Muscle layer of duodenum (tissue), 2 donors: Measurements from ENCODE around the gene ADAMTS13.

Experiments
- H3K27ac ChIP-seq: one replicate; pipeline ENCODE4 v1.7.0; 2013; ENCODE audit warnings: mild to moderate bottlenecking, low read length
- H3K27me3 ChIP-seq: one replicate; pipeline ENCODE4 v1.7.0; 2013; ENCODE audit warnings: low read depth, mild to moderate bottlenecking, control low read depth, low read length
- H3K36me3 ChIP-seq, 2 donors: one replicate each; pipeline ENCODE4 v1.7.0; 2013; ENCODE audit warnings: low read length in 2 of 2, control low read depth in 1 of 2, mild to moderate bottlenecking in 1 of 2; ENCODE audit not compliant: insufficient read depth in 2 of 2, control insufficient read depth in 1 of 2
- H3K4me1 ChIP-seq, 2 donors: one replicate each; pipeline ENCODE4 v1.7.0; 2013; ENCODE audit warnings: low read length in 2 of 2, mild to moderate bottlenecking in 2 of 2, control low read depth in 1 of 2, moderate library complexity in 1 of 2; ENCODE audit not compliant: insufficient read depth in 2 of 2, control insufficient read depth in 1 of 2
- H3K4me3 ChIP-seq, 2 donors: one replicate each; pipeline ENCODE4 v1.7.0; 2013; ENCODE audit warnings: low read length in 2 of 2, low read depth in 1 of 2, mild to moderate bottlenecking in 1 of 2
- H3K9me3 ChIP-seq, 2 donors: one replicate each; pipeline ENCODE4 v1.7.0; 2013; ENCODE audit warnings: low read length in 2 of 2, control low read depth in 1 of 2, mild to moderate bottlenecking in 1 of 2; ENCODE audit not compliant: control insufficient read depth in 1 of 2
- donor health status: healthy.

Gene ADAMTS13

DNA sequence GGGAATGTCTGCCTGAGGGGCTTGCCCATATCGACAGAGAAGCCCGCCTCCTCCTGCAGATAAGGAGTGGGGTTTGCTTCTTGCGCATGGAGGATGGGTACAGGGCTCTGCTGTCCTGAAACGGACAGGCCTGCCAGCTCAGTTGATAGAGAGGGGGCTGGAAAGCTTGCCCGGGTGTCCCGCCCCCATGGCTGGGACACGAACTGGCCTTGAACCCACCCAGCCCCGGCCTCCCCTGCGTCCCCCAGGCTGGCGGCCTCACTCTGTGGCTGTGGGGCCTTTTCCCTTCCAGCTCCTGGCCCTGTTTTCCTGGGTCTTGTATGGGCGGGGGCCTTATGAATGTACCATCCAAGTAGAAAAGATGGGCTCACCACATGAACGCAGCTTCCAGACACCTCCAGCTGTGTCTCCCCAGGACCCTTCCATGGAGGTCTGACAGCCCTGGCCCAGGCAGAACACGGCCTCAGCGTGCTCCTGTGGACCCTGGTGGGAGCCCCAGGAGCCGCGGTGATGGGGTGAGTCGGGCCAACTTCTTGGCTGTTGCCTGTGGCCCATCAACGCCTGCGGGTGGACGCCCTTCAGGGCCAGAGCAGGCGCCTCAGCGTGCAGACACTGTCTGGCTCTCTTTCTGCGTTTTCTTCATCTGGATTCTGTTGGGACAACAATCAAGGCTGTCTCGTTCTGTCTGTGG is 72.6 kb downstream of the ADAMTS13 start:
- no peak overlapping the region for H3K4me3 ChIP-seq
- no peak overlapping the region for H3K27ac ChIP-seq
- peaks cover 0 to 13% of the 10 kb centered on the region in 2 donors for H3K4me1 ChIP-seq
- H3K9me3 ChIP-seq, result no peaks in the 10 kb centered on the region
- H3K36me3 ChIP-seq, result no peaks in the 10 kb centered on the region
- no peaks in the 10 kb centered on the region for H3K27me3 ChIP-seq

DNA sequence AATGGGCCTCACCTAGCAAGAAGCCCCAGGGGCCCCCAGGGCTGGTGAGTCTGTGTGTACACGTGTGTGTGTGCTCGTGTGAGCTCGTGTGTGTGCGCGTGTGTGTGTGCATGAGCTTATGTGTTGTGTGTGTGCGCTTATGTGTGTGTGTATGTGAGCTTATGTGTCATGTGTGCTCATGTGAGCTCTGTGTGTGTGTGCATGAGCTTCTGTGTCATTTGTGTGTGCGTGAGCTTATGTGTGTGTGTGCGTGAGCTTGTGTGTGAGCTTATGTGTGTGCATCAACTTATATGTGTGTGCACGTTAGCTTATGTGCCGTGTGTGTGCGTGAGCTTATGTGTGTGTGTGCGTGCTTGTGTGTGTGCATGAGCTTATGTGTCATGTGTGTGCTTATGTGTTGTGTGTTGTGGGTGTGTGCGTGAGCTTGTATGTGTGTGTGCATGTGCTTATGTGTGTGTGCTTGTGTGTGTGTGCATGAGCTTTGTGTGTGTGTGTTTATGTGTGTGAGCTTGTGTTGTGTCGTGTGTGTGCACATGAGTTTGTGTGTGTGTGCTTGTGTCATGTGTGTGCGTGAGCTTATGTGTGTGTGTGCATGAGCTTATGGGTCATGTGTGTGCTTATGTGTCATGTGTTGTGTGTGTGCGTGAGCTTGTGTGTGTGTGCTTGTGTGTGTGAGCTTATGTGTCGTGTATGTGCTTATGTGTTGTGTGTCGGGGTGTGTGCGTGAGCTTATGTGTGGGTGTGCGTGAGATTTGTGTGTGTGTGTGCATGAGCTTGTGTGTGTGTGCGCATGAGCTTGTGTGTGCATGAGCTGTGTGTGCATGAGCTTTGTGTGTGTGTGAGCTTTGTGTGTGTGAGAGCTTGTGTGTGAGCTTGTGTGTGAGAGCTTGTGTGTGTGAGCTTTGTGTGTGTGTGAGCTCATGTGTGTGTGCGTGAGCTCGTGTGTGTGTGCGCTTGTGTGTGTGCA is 73.4 kb downstream of the ADAMTS13 start:
- H3K36me3 ChIP-seq, result no peaks in the 10 kb centered on the region
- no peak overlapping the region for H3K4me3 ChIP-seq
- no peaks in the 10 kb centered on the region for H3K9me3 ChIP-seq
- H3K27ac ChIP-seq, result no peak overlapping the region
- peaks cover 0 to 13% of the 10 kb centered on the region in 2 donors for H3K4me1 ChIP-seq
- no peaks in the 10 kb centered on the region for H3K27me3 ChIP-seq

DNA sequence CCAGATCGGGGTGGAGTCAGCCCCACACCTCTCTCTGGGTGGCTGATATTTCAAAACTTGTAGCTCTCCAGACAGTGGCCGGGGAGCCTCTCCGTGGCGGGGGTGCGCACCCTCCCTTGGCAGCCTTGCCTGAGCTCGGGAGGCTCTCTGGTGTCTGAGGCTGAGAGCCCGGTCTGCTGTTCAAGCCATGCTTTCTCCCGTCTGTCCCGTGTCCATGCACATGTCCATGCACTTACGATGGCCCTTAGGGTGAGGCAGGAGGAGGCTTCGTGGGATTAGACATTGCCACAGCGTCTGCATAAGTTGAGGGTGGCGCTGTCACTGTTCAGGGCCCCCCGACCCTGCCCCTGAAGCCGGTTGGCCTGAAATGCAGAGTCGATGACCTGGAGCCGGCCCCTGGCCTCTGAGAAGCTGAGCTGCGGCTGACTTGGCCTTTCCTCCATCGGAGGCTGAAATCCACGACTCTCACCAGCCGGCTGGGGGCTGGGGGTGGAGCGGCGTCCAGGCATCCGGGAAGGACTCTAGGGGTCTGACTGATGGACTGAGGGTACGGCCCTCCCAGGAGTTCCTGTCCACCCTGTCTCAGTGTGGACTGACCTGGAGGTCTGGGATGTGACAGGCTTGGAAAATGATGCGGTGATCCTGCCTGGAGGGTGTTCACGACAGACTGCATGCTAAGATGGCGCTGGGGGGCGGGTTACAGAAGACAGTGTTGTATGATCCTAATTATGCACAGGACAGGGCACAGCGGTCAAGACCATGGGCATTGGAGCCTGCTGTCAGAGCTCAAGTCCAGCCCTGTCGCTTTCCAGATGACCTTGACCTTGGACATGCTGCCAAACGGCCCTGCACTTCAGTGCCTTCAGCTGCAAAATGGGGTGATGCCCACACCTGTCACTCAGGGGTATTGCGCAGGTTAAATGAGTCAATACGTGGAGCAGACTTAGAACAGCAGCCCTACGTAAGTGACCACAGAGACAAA is 75.0 kb downstream of the ADAMTS13 start:
- no peaks in the 10 kb centered on the region for H3K36me3 ChIP-seq
- no peaks in the 10 kb centered on the region for H3K27me3 ChIP-seq
- H3K4me3 ChIP-seq, result no peak overlapping the region
- H3K9me3 ChIP-seq, result peaks cover 0 to 9% of the 10 kb centered on the region in 2 donors
- no peak overlapping the region for H3K27ac ChIP-seq
- H3K4me1 ChIP-seq, result peaks cover 0 to 8% of the 10 kb centered on the region in 2 donors

DNA sequence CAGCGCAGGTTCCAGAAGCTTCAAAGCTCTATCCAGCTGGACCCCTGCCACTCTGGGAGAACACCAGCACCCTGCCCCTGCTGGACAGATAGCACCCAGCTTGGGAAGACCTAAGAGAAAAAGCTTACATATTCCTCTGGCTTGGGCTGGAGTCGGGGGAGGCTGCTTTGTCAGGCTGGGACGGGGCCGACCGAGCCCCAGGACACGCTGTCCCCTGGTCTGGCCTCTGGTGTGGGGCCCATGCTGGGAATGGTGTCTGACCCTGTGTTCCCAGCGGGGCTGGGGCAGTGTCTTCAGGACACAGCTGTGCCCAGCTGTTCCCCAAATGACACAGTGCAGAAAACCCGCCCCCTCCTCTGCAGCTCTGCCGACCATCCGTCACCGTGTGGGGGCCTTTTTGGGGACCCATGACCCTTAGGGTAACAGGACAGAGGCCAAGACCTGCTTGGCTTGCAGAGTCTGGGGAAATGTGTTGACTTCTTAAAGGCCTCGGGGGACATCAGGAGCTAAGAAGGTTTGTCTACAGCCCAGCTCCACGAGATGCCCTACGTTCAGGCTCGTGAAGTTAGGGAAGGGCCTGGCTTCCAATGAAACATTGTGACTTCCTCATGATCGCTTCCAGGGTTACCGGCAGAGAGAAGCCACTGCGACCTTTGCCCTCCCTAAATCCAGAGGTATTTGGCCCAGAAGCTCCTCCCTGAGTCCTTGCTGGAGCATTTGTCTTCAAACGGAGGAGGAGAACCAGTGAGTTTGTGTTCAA is 77.1 kb downstream of the ADAMTS13 start:
- H3K4me3 ChIP-seq, result no peak overlapping the region
- H3K4me1 ChIP-seq, result peaks cover 0 to 4% of the 10 kb centered on the region in 2 donors
- no peaks in the 10 kb centered on the region for H3K36me3 ChIP-seq
- no peaks in the 10 kb centered on the region for H3K27me3 ChIP-seq
- H3K27ac ChIP-seq, result no peak overlapping the region
- peaks cover 0 to 13% of the 10 kb centered on the region in 2 donors for H3K9me3 ChIP-seq

- Histone ChIP-seq H3K9me3 (peaks cover 0 to 13% of the 10 kb centered on the region in 2 donors), H3K27ac (no peak overlapping the region), H3K4me3 (no peak overlapping the region), H3K36me3 (no peaks in the 10 kb centered on the region), H3K4me1 (peaks cover 0 to 4% of the 10 kb centered on the region in 2 donors), H3K27me3 (no peaks in the 10 kb centered on the region)
These were observed 77.7 kb downstream of the ADAMTS13 start for GRCh38 chr9:133499892-133500270.

DNA sequence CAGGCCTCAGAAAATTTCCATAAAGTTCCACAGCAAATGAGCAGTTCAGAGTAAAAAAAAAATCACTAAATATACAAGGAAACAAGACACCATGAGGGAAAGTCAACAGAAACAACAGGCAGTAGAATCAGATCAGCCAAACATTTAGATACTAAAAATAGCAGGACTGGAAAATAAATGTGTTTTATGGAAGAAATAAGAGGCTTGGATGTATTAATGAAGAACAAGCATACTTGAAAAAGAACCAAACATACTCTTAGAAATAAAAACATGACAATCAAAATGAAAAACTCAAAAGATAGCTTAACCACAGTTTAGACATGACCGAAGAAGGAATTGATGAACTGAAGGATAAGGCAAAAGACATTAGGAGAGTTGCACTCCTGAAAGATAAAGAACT is 79.9 kb downstream of the ADAMTS13 start:
- no peaks in the 10 kb centered on the region for H3K36me3 ChIP-seq
- H3K4me3 ChIP-seq, result no peak overlapping the region
- no peaks in the 10 kb centered on the region for H3K27me3 ChIP-seq
- H3K9me3 ChIP-seq, result peaks cover 0 to 13% of the 10 kb centered on the region in 2 donors
- no peak overlapping the region for H3K27ac ChIP-seq
- H3K4me1 ChIP-seq, result peaks cover 0 to 12% of the 10 kb centered on the region in 2 donors

- Histone ChIP-seq H3K4me3 (no peak overlapping the region), H3K36me3 (no peaks in the 10 kb centered on the region), H3K9me3 (peaks cover 0 to 13% of the 10 kb centered on the region in 2 donors), H3K4me1 (peaks cover 0 to 20% of the 10 kb centered on the region in 2 donors), H3K27me3 (no peaks in the 10 kb centered on the region), H3K27ac (no peak overlapping the region)
These were observed 83.1 kb downstream of the ADAMTS13 start for GRCh38 chr9:133505186-133505830.

DNA sequence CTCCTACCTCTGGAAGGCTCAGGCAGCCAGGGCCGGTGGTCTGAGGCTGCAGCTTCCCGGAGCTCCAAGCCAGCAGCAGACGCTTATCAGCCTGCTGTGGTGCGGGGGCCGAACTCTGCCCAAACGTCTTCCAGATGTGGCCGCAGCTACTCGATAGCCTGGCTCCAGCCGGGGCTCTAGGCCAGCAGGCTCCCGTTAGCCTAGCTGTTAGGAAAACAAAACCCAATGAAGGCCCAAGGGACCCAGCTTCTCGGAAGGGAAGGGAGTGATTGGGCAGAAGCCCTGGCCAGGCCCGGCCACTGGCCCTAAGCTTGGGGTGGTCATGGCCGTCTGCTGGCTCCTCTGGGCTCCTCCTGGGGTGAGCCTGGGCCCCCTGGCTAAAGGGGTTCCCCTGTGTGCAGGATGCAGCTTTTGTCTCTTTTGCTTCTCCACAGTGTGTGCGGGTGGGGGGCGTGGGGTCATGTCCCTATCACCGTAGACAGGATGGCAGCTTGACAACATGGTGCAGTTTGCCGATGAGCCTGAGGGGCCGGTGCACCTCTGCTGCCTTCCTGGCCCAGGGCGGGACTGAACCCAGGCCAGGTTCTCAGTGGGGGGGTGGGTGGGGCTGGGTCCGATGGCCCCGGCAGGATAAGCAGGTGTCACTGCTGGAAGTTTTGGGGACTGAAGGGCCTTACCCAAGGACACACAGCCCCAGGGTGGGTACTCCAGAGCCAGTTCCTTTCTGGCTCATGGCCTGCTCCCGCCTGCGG is 83.9 kb downstream of the ADAMTS13 start:
- Histone ChIP-seq H3K9me3 (peaks cover 0 to 13% of the 10 kb centered on the region in 2 donors), H3K27me3 (no peaks in the 10 kb centered on the region), H3K27ac (no peak overlapping the region), H3K4me1 (peaks cover 0 to 20% of the 10 kb centered on the region in 2 donors), H3K4me3 (no peak overlapping the region), H3K36me3 (no peaks in the 10 kb centered on the region)

DNA sequence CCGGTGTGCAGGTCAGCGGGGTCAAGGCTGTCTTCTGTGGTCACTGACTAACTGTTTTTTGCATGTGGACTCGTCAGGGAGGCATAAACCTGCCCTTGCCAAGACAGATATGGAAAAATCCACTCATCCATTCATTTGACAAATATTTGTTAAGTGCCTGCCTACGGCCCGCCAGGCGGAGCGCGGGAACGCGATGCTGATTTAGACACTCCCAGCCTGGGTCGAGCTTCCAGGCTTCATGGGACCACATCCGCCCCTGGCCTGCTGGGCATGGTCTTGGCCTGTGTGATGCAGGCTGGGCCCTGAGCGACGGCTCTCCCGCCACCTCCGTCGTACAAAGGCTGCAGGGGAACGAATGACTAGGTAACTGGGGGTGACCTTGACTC is 84.5 kb downstream of the ADAMTS13 start:
- Histone ChIP-seq H3K27ac (no peak overlapping the region), H3K9me3 (peaks cover 0 to 9% of the 10 kb centered on the region in 2 donors), H3K27me3 (no peaks in the 10 kb centered on the region), H3K4me1 (peaks cover 0 to 20% of the 10 kb centered on the region in 2 donors), H3K36me3 (no peaks in the 10 kb centered on the region), H3K4me3 (no peak overlapping the region)
